Measurements from ENCODE around the gene C16orf87. TPM values are rescaled to one million over a fixed set of nuclear protein-coding genes. Genes with fewer than 3 reads are reported as not detected.

Gene C16orf87
- total and polyA plus RNA-seq, 9 of the 15 experiments (the other 6 are each of a cell fraction or from before 2014, with no cell fraction given), result 7.8 to 16.7 (median 10.5) TPM

DNA sequence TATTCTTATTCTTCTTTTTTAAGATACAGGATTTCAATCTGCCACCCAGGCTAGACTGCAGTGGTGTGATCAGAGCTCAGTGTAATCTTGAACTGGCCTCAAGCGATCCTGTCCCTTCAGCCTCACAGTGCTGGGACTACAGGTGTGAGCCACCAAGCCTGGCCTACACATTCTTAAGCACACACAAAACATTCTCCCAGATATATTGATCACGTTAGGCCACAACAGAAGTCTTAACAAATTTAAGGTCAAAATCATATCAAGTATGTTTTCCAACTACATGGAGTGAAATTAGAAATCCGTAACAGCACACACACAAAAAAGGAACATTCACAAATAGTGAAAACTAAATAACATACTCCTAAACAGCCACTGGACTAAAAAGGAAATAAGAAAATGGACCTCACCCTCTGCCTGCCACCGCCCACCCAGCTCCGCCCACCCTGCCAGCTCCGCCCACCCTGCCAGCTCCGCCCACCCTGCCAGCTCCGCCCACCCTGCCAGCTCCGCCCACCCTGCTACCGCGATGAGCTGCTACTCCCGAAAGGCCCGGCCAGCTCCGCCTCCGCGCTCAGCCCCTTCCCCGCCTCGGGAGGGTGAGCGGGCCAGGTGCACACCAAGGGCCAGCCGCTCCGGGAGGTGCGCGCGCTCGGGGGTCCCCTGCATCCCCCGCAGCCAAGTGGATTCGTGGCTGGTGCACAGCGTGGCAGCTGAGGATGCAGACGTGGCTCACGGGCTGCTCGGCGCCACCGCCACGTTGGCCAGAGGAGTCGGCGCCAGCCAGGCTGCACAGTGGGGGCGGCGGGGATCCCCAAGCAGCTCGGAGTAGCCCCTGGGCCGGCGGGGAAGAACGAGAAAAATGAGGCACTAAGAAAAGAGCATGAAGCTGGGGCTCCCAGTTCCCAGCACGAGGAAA is 41.2 kb downstream of the C16orf87 start (continued):
- TF ChIP-seq, protein P1, sequence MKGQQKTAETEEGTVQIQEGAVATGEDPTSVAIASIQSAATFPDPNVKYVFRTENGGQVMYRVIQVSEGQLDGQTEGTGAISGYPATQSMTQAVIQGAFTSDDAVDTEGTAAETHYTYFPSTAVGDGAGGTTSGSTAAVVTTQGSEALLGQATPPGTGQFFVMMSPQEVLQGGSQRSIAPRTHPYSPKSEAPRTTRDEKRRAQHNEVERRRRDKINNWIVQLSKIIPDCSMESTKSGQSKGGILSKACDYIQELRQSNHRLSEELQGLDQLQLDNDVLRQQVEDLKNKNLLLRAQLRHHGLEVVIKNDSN (CRISPR knock-in tag; IDR thresholded peaks at IDR 0.05), result no peak
- TF ChIP-seq ZNF586 (CRISPR knock-in tag; conservative IDR thresholded peaks at IDR 0.05) (no peak), NONO (IDR thresholded peaks at IDR 0.05; ENCODE audit: low read depth in 2 of 2, low read length in 1 of 2) (peak in 1 of 2 experiments; percentile 64; a peak in 1 of 4 replicates), TBP (optimal IDR thresholded peaks at IDR 0.05; ENCODE audit: low read depth, low read length) (no peak), SMC3 (conservative IDR thresholded peaks at IDR 0.05; ENCODE audit: insufficient read depth, low read depth, low read length) (no peak), POLR2AphosphoS2 (IDR thresholded peaks at IDR 0.05; ENCODE audit: low read length) (no peak), XRCC3 (IDR thresholded peaks at IDR 0.05) (no peak), ZBTB7A (IDR thresholded peaks at IDR 0.05; ENCODE audit: borderline replicate concordance, control insufficient read depth, low read depth, low read length) (peak; percentile 61; the same call in 1 of the 2 replicates), ZSCAN32 (CRISPR knock-in tag; IDR thresholded peaks at IDR 0.05) (no peak), ZFX (CRISPR knock-in tag; IDR thresholded peaks at IDR 0.05) (peak; percentile 79)
- TF ChIP-seq, protein P2, sequence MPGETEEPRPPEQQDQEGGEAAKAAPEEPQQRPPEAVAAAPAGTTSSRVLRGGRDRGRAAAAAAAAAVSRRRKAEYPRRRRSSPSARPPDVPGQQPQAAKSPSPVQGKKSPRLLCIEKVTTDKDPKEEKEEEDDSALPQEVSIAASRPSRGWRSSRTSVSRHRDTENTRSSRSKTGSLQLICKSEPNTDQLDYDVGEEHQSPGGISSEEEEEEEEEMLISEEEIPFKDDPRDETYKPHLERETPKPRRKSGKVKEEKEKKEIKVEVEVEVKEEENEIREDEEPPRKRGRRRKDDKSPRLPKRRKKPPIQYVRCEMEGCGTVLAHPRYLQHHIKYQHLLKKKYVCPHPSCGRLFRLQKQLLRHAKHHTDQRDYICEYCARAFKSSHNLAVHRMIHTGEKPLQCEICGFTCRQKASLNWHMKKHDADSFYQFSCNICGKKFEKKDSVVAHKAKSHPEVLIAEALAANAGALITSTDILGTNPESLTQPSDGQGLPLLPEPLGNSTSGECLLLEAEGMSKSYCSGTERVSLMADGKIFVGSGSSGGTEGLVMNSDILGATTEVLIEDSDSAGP (CRISPR knock-in tag; IDR thresholded peaks at IDR 0.05), result no peak
- TF ChIP-seq, protein P3, sequence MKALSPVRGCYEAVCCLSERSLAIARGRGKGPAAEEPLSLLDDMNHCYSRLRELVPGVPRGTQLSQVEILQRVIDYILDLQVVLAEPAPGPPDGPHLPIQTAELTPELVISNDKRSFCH (CRISPR knock-in tag; IDR thresholded peaks at IDR 0.05), result no peak
- TF ChIP-seq, protein P3 (tag; IDR thresholded peaks at IDR 0.05), result no peak
- TF ChIP-seq, protein P4, sequence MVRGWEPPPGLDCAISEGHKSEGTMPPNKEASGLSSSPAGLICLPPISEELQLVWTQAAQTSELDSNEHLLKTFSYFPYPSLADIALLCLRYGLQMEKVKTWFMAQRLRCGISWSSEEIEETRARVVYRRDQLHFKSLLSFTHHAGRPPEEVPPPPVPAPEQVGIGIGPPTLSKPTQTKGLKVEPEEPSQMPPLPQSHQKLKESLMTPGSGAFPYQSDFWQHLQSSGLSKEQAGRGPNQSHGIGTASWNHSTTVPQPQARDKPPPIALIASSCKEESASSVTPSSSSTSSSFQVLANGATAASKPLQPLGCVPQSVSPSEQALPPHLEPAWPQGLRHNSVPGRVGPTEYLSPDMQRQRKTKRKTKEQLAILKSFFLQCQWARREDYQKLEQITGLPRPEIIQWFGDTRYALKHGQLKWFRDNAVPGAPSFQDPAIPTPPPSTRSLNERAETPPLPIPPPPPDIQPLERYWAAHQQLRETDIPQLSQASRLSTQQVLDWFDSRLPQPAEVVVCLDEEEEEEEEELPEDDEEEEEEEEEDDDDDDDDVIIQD (CRISPR knock-in tag; IDR thresholded peaks at IDR 0.05), result no peak
- TF ChIP-seq, protein P5, sequence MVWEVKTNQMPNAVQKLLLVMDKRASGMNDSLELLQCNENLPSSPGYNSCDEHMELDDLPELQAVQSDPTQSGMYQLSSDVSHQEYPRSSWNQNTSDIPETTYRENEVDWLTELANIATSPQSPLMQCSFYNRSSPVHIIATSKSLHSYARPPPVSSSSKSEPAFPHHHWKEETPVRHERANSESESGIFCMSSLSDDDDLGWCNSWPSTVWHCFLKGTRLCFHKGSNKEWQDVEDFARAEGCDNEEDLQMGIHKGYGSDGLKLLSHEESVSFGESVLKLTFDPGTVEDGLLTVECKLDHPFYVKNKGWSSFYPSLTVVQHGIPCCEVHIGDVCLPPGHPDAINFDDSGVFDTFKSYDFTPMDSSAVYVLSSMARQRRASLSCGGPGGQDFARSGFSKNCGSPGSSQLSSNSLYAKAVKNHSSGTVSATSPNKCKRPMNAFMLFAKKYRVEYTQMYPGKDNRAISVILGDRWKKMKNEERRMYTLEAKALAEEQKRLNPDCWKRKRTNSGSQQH (CRISPR knock-in tag; IDR thresholded peaks at IDR 0.05), result no peak
- TF ChIP-seq, protein P6, sequence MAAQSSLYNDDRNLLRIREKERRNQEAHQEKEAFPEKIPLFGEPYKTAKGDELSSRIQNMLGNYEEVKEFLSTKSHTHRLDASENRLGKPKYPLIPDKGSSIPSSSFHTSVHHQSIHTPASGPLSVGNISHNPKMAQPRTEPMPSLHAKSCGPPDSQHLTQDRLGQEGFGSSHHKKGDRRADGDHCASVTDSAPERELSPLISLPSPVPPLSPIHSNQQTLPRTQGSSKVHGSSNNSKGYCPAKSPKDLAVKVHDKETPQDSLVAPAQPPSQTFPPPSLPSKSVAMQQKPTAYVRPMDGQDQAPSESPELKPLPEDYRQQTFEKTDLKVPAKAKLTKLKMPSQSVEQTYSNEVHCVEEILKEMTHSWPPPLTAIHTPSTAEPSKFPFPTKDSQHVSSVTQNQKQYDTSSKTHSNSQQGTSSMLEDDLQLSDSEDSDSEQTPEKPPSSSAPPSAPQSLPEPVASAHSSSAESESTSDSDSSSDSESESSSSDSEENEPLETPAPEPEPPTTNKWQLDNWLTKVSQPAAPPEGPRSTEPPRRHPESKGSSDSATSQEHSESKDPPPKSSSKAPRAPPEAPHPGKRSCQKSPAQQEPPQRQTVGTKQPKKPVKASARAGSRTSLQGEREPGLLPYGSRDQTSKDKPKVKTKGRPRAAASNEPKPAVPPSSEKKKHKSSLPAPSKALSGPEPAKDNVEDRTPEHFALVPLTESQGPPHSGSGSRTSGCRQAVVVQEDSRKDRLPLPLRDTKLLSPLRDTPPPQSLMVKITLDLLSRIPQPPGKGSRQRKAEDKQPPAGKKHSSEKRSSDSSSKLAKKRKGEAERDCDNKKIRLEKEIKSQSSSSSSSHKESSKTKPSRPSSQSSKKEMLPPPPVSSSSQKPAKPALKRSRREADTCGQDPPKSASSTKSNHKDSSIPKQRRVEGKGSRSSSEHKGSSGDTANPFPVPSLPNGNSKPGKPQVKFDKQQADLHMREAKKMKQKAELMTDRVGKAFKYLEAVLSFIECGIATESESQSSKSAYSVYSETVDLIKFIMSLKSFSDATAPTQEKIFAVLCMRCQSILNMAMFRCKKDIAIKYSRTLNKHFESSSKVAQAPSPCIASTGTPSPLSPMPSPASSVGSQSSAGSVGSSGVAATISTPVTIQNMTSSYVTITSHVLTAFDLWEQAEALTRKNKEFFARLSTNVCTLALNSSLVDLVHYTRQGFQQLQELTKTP (IDR thresholded peaks at IDR 0.05; ENCODE audit: low read depth in 1 of 2, partially characterized antibody in 2 of 2), result no peak
